ENCODE measurements around the gene SORCS2.

GRCh38 chr4:7700665-7701064 is 508.3 kb downstream of the SORCS2 start:
- TF ChIP-seq, protein P1, sequence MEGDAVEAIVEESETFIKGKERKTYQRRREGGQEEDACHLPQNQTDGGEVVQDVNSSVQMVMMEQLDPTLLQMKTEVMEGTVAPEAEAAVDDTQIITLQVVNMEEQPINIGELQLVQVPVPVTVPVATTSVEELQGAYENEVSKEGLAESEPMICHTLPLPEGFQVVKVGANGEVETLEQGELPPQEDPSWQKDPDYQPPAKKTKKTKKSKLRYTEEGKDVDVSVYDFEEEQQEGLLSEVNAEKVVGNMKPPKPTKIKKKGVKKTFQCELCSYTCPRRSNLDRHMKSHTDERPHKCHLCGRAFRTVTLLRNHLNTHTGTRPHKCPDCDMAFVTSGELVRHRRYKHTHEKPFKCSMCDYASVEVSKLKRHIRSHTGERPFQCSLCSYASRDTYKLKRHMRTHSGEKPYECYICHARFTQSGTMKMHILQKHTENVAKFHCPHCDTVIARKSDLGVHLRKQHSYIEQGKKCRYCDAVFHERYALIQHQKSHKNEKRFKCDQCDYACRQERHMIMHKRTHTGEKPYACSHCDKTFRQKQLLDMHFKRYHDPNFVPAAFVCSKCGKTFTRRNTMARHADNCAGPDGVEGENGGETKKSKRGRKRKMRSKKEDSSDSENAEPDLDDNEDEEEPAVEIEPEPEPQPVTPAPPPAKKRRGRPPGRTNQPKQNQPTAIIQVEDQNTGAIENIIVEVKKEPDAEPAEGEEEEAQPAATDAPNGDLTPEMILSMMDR (IDR thresholded peaks at IDR 0.05; ENCODE audit: borderline replicate concordance, extremely low read depth, low read length, poor library complexity, severe bottlenecking) = no peak
- TF ChIP-seq EZH2 (IDR thresholded peaks at IDR 0.05; ENCODE audit: borderline replicate concordance, low read depth, low read length, severe bottlenecking) = no peak
